ENCODE data around the gene TUBB. TPM values are rescaled to one million over a fixed set of nuclear protein-coding genes. Genes with fewer than 3 reads are reported as not detected.

Gene TUBB
- total and polyA plus RNA-seq, 2 donors (not counting 3 experiments of a cell fraction or from before 2014, with no cell fraction given) = 1,276 to 1,408 TPM

DNA sequence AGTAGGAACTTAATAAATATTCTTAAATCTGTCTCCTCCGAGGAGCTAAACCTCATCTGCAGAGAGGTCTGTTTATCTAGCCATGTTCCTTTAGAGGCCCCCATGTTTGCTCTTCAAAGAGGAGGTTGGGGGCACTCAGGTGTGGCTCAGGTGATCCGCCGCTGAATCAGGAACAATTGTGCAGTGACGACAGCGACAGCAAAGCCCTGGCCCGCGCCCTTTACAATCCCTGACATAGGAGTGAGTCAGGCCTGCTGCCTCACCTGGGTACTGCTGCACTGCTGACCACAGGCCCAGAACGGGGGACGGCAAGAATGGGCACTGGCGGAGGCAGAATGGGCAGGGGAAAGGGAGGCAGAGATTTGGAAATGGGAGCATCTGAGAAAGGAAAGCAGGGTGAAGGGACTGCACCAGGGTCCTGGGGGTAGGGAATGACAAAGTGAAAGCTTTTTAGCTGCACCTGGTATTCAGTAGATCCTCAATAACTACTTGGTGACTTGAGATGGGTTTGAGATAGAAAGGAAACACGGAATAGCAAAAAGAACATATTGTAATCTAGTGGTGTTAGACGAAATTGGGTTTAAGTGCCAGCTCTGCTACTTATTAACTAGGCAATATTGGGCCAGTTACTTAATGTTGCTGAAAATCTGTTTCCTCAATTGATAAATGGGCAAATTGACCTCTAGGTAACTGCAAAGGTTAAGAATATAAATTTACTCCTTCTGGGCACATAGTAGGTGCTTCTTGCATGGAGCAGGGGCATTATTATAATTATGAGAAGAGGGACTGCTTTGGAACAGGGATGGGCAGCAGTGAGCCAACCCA is 29.6 kb downstream of the TUBB start:
- Histone ChIP-seq H3K79me2 (ENCODE audit: control insufficient read depth, insufficient read depth, low read length) (no peaks in the 10 kb centered on the region), H4K20me1 (replicated peaks; ENCODE audit: control insufficient read depth, extremely low read depth, insufficient read depth, low read length) (no peaks in the 10 kb centered on the region), H3K4me1 (ENCODE audit: control insufficient read depth, extremely low read depth, insufficient read depth, low read length) (peaks cover 62% of the 10 kb centered on the region), H2AFZ (ENCODE audit: low read depth, low read length) (no peak overlapping the region), H3K27ac (ENCODE audit: insufficient read depth, low read depth, low read length) (peak overlapping the region; percentile 89), H3K36me3 (ENCODE audit: control insufficient read depth in 2 of 2, extremely low read depth in 1 of 2, insufficient read depth in 2 of 2, low read length in 2 of 2) (no peaks in the 10 kb centered on the region), H3K9me3 (replicated peaks; ENCODE audit: control insufficient read depth, insufficient read depth, low read length) (no peaks in the 10 kb centered on the region), H3K4me2 (ENCODE audit: insufficient read depth, low read length) (peak overlapping the region; percentile 44), H3K4me3 (replicated peaks in 1 of 3; ENCODE audit: insufficient read depth in 1 of 3, low read depth in 1 of 3, low read length in 3 of 3) (no peak overlapping the region), H3K27me3 (ENCODE audit: control insufficient read depth in 2 of 2, insufficient read depth in 2 of 2, low read length in 2 of 2) (no peaks in the 10 kb centered on the region), H3K9ac (replicated peaks; ENCODE audit: extremely low read depth, insufficient read depth, low read length) (peak overlapping the region; percentile 78), H3K9me1 (replicated peaks; ENCODE audit: control insufficient read depth, extremely low read depth, insufficient read depth, low read length) (no peaks in the 10 kb centered on the region)
- ChIA-PET CTCF (interaction anchor here (1.0 to 1.9 kb wide), 4 partner anchors 14 to 72 kb away, joined by 3 to 8 read pairs (median 4); no protein-coding TSS in a partner anchor), POLR2A (interaction anchor here (1.2 kb wide), 2 partner anchors 9 to 78 kb away, joined by 4 to 5 read pairs; no protein-coding TSS in a partner anchor)
- FAIRE-seq = no peak
- TF ChIP-seq, protein P1, sequence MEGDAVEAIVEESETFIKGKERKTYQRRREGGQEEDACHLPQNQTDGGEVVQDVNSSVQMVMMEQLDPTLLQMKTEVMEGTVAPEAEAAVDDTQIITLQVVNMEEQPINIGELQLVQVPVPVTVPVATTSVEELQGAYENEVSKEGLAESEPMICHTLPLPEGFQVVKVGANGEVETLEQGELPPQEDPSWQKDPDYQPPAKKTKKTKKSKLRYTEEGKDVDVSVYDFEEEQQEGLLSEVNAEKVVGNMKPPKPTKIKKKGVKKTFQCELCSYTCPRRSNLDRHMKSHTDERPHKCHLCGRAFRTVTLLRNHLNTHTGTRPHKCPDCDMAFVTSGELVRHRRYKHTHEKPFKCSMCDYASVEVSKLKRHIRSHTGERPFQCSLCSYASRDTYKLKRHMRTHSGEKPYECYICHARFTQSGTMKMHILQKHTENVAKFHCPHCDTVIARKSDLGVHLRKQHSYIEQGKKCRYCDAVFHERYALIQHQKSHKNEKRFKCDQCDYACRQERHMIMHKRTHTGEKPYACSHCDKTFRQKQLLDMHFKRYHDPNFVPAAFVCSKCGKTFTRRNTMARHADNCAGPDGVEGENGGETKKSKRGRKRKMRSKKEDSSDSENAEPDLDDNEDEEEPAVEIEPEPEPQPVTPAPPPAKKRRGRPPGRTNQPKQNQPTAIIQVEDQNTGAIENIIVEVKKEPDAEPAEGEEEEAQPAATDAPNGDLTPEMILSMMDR (IDR thresholded peaks at IDR 0.05; ENCODE audit: extremely low read depth in 1 of 2, insufficient read depth in 1 of 2, low read depth in 1 of 2, low read length in 2 of 2) = no peak
- TF ChIP-seq MYC (IDR thresholded peaks at IDR 0.05; ENCODE audit: low read depth, low read length) (no peak), POLR2A (IDR thresholded peaks at IDR 0.05; ENCODE audit: low read depth, low read length) (no peak), GATA2 (IDR thresholded peaks at IDR 0.05; ENCODE audit: insufficient read depth, insufficient read length, low read depth, low read length) (no peak), FOS (IDR thresholded peaks at IDR 0.05; ENCODE audit: borderline replicate concordance, insufficient read depth, low read length) (no peak), POLR2AphosphoS5 (IDR thresholded peaks at IDR 0.05; ENCODE audit: insufficient read depth, low read depth, low read length) (no peak), EZH2 (IDR thresholded peaks at IDR 0.05; ENCODE audit: borderline replicate concordance, low read depth, low read length, severe bottlenecking) (no peak), JUN (IDR thresholded peaks at IDR 0.05; ENCODE audit: borderline replicate concordance, insufficient read depth, insufficient read length, low read depth) (no peak)
- TF ChIP-seq, protein P2, sequence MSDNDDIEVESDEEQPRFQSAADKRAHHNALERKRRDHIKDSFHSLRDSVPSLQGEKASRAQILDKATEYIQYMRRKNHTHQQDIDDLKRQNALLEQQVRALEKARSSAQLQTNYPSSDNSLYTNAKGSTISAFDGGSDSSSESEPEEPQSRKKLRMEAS (IDR thresholded peaks at IDR 0.05; ENCODE audit: insufficient read depth, insufficient read length) = no peak
- intact Hi-C loops (cut with micrococcal nuclease) = loop anchor here (2.0 kb wide), 1 partner anchor 51 kb away; no protein-coding TSS in a partner anchor
- no peak for DNase-seq (ENCODE audit: low read depth, low spot score)
- BruUV-seq (replicated peaks) = no TSS peak
- dilution Hi-C loops (cut with MboI; ENCODE audit: extremely low pct_ligation_motif_present, low sequenced_read_pairs) = loop anchor here (25.0 kb wide), 1 partner anchor 138 kb away; the partner anchor contains the start of gene DDR1
